MM.1S (cell line): Measurements from ENCODE around the gene CALY.

ENCODE experiments used
- DNase-seq: peaks from one replicate; pipeline ENCODE4 v3.0.0-alpha.2; 2015
- H2AFZ ChIP-seq: fragments of 300-600 bp; sonication (generic); 2 replicates; pipeline ENCODE4 v1.6.0; 2016; ENCODE audit warnings: antibody characterized with exemption, low read length
- H3F3A ChIP-seq: fragments of 300-600 bp; sonication (generic); 2 replicates; pipeline ENCODE4 v1.6.1; 2016; ENCODE audit warnings: mild to moderate bottlenecking, antibody characterized with exemption, low read length, moderate library complexity, mixed read lengths; ENCODE audit not compliant: insufficient read depth
- H3K27ac ChIP-seq: fragments of 300-600 bp; sonication (generic); 2 replicates; pipeline ENCODE4 v1.5.1; 2016; ENCODE audit warnings: mild to moderate bottlenecking, low read length
- H3K27me3 ChIP-seq: fragments of 300-600 bp; sonication (generic); replicated peaks from 2 replicates; pipeline ENCODE4 v1.6.0; 2016; ENCODE audit warnings: low read length; ENCODE audit not compliant: insufficient read depth
- H3K36me3 ChIP-seq: fragments of 300-600 bp; sonication (generic); replicated peaks from 2 replicates; pipeline ENCODE4 v1.6.1; 2016; ENCODE audit warnings: mild to moderate bottlenecking, low read length, mixed read lengths; ENCODE audit not compliant: insufficient read depth
- H3K4me1 ChIP-seq: fragments of 300-600 bp; sonication (generic); 2 replicates; pipeline ENCODE4 v1.6.1; 2016; ENCODE audit warnings: low read length, mixed read lengths
- H3K4me2 ChIP-seq: fragments of 300-600 bp; sonication (generic); 2 replicates; pipeline ENCODE4 v1.6.0; 2016; ENCODE audit warnings: low read depth, low read length
- H3K4me3 ChIP-seq: fragments of 300-600 bp; sonication (generic); 2 replicates; pipeline ENCODE4 v1.5.1; 2016; ENCODE audit warnings: low read length, mixed read lengths
- H3K79me2 ChIP-seq: fragments of 300-600 bp; sonication (generic); 2 replicates; pipeline ENCODE4 v1.6.1; 2016; ENCODE audit warnings: mixed run types, low read length, mixed read lengths
- H3K9ac ChIP-seq: fragments of 300-600 bp; sonication (generic); 2 replicates; pipeline ENCODE4 v1.6.1; 2016; ENCODE audit warnings: low read length, mixed read lengths
- H3K9me2 ChIP-seq: fragments of 300-600 bp; sonication (generic); replicated peaks from 2 replicates; pipeline ENCODE4 v1.6.1; 2016; ENCODE audit warnings: mild to moderate bottlenecking, low read length, mixed read lengths; ENCODE audit not compliant: insufficient read depth
- H3K9me3 ChIP-seq: fragments of 300-600 bp; sonication (generic); replicated peaks from 2 replicates; pipeline ENCODE4 v1.6.1; 2016; ENCODE audit warnings: mild to moderate bottlenecking, low read length, mixed read lengths; ENCODE audit not compliant: insufficient read depth
- H4K20me1 ChIP-seq: fragments of 300-600 bp; sonication (generic); 2 replicates; pipeline ENCODE4 v1.6.1; 2016; ENCODE audit warnings: mild to moderate bottlenecking, low read length, moderate library complexity, mixed read lengths; ENCODE audit not compliant: insufficient read depth
- EZH2 ChIP-seq: fragments of 300-600 bp; sonication (generic); optimal IDR thresholded peaks from 2 replicates; pipeline ENCODE3; 2017; ENCODE audit warnings: low read depth, mild to moderate bottlenecking, antibody characterized with exemption, low read length, mixed read lengths
- EZH2phosphoT487 ChIP-seq: fragments of 300-600 bp; sonication (generic); IDR thresholded peaks from 2 replicates; pipeline ENCODE4 v1.6.1; 2018; ENCODE audit warnings: antibody characterized with exemption, low read length
- TF ChIP-seq, protein P1 (sequence below): fragments of 300-600 bp; sonication (generic); IDR thresholded peaks from 2 replicates; pipeline ENCODE4 v1.5.1; 2016; ENCODE audit warnings: antibody characterized with exemption, low read length, mixed read lengths

The CALY gene

DNA sequence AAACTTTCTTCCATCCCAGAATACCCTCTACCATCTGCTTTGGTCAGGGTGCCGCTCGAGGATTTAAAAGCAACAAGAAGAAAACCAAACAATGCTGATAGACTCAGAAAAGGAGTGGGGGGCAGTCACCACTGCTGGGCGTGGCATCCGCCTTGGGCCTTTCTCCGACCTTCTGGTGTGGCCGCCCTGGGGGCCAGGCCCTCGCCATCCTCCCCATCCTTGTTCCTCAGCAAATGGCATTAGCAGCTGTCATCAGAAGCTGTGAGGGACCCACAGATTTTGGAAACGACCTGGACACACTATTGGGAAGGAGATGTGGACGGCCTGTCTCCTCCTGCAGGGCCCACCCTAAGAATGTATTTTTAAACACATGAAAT lies 23.9 kb downstream of the CALY start:
- Histone ChIP-seq H3K36me3 (no peaks in the 10 kb centered on the region), H3K4me3 (no peak overlapping the region), H3K9me3 (no peaks in the 10 kb centered on the region), H3K27me3 (no peaks in the 10 kb centered on the region), H3K27ac (no peak overlapping the region), H2AFZ (no peak overlapping the region), H3K4me1 (peaks cover 5% of the 10 kb centered on the region; the same call in 1 of the 2 replicates), H3F3A (peaks cover 6% of the 10 kb centered on the region; the same call in 1 of the 2 replicates), H3K9me2 (no peaks in the 10 kb centered on the region), H3K79me2 (peaks cover 9% of the 10 kb centered on the region), H3K9ac (no peak overlapping the region), H3K4me2 (no peak overlapping the region), H4K20me1 (no peaks in the 10 kb centered on the region)
- TF ChIP-seq, protein P1, sequence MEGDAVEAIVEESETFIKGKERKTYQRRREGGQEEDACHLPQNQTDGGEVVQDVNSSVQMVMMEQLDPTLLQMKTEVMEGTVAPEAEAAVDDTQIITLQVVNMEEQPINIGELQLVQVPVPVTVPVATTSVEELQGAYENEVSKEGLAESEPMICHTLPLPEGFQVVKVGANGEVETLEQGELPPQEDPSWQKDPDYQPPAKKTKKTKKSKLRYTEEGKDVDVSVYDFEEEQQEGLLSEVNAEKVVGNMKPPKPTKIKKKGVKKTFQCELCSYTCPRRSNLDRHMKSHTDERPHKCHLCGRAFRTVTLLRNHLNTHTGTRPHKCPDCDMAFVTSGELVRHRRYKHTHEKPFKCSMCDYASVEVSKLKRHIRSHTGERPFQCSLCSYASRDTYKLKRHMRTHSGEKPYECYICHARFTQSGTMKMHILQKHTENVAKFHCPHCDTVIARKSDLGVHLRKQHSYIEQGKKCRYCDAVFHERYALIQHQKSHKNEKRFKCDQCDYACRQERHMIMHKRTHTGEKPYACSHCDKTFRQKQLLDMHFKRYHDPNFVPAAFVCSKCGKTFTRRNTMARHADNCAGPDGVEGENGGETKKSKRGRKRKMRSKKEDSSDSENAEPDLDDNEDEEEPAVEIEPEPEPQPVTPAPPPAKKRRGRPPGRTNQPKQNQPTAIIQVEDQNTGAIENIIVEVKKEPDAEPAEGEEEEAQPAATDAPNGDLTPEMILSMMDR = no peak
- TF ChIP-seq EZH2 (no peak), EZH2phosphoT487 (no peak)
- no peak for DNase-seq

DNA sequence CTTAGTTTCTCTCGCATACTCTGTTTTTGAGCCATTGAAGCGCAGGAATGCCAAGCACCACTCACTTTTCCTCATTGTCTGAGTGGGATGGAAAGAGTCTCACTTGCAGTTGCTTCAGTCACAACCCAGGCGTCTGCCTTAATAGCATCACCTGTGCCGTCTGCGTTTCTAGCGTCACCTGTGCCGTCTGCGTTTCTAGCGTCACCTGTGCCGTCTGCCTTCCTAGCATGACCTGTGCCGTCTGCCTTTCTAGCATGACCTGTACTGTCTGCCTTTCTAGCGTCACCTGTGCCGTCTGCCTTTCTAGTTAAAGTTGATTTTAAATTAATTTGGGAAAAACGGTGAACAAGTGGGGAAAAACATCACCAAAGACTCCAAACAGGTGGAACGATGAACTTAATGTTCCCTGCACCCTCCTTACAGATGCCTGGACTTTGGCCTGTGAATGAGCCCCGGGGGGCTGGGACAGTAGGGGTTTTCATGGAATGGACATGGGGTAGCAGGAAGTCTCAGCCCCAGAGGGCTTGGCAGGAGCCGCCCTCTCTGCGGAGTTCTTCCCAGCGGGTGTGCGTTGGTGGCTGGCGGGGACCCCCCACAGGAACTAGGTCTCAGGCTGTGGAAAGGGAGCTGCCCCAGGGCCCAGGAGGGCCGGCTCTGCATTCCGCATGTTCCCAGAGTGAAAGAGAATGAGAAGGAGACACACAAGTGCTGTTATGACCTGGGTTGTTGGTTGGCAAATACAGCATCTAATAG lies 24.5 kb downstream of the CALY start:
- peaks cover 6% of the 10 kb centered on the region for H3K4me1 ChIP-seq
- no peak overlapping the region for H3K9ac ChIP-seq
- H3K27ac ChIP-seq = no peak overlapping the region
- no peaks in the 10 kb centered on the region for H3K27me3 ChIP-seq
- no peak overlapping the region for H3K4me2 ChIP-seq
- DNase-seq = no peak
- peaks cover 6% of the 10 kb centered on the region; the same call in 1 of the 2 replicates for H3F3A ChIP-seq
- no peaks in the 10 kb centered on the region for H4K20me1 ChIP-seq
- H3K79me2 ChIP-seq = peaks cover 15% of the 10 kb centered on the region
- no peak overlapping the region for H3K4me3 ChIP-seq
- H3K36me3 ChIP-seq = no peaks in the 10 kb centered on the region
- H2AFZ ChIP-seq = no peak overlapping the region
- TF ChIP-seq EZH2phosphoT487 = no peak
- TF ChIP-seq, protein P1 = no peak
- no peak for TF ChIP-seq EZH2
- no peaks in the 10 kb centered on the region for H3K9me2 ChIP-seq
- no peaks in the 10 kb centered on the region for H3K9me3 ChIP-seq

DNA sequence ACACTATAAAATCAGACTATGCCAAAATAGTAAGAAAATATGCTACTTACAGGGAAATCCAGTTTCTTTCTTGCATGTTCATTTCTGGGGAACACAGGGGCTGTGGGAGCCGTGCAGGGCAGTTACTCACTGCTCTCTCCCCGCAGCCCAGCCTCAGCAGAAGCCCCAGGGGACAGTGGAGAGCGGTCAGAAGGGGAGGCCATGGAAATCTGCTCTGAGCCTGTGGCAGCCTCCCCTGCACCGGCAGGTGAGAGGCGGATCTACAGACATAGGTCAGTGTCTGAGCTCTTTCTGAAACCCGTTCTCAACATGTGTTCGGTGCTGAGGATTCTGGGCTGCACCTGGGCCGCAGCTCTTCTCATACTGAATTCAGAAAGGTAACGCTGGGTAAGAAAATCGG lies 25.1 kb downstream of the CALY start:
- Histone ChIP-seq H3K4me2 (no peak overlapping the region), H3F3A (peaks cover 6% of the 10 kb centered on the region; the same call in 1 of the 2 replicates), H3K9ac (no peak overlapping the region), H3K9me3 (no peaks in the 10 kb centered on the region), H3K36me3 (no peaks in the 10 kb centered on the region), H3K4me1 (peaks cover 10% of the 10 kb centered on the region), H3K9me2 (no peaks in the 10 kb centered on the region), H2AFZ (no peak overlapping the region), H3K4me3 (no peak overlapping the region), H3K27me3 (no peaks in the 10 kb centered on the region), H4K20me1 (no peaks in the 10 kb centered on the region), H3K27ac (no peak overlapping the region), H3K79me2 (peaks cover 21% of the 10 kb centered on the region)
- no peak for TF ChIP-seq EZH2phosphoT487
- TF ChIP-seq, protein P1 = no peak
- no peak for TF ChIP-seq EZH2
- DNase-seq = no peak
